ENCODE measurements around the gene CHRNB2. TPM values are rescaled to one million over a fixed set of nuclear protein-coding genes. Genes with fewer than 3 reads are reported as not detected.

CHRNB2 gene
- total and polyA plus RNA-seq, 2 experiments from 2014 or later, result 0.70 TPM; not detected in 1

DNA sequence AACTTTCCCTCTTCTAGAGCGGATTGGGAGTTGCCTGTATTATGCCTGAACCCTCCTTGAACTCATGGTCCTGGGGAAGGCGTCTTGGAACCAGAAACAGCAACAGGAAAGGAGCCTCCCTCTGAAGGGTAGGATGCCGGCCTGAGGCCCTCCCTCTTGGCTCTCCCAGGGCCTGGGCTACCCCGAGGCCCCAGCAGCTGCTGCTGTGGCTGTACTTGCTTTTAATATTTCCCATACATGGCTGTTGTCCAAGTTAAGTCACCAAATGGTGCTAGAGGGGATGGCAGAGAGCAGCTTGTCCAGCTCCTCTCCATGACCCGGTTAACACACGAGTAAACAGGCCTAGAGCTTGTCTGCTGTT is 10.5 kb downstream of the CHRNB2 start:
- Histone ChIP-seq H3K9me3 (ENCODE audit: low read depth) (no peaks in the 10 kb centered on the region), H3K4me3 (no peak overlapping the region), H3K9me2 (replicated peaks; ENCODE audit: insufficient read depth) (no peaks in the 10 kb centered on the region), H2AFZ (no peak overlapping the region), H3K27me3 (no peaks in the 10 kb centered on the region), H3K27ac (no peak overlapping the region), H3K79me2 (no peaks in the 10 kb centered on the region), H3K4me1 (ENCODE audit: insufficient read depth) (no peaks in the 10 kb centered on the region), H4K20me1 (ENCODE audit: insufficient read depth, poor library complexity, severe bottlenecking) (no peaks in the 10 kb centered on the region), H3K4me2 (no peak overlapping the region), H3K36me3 (replicated peaks; ENCODE audit: insufficient read depth, low read depth) (no peaks in the 10 kb centered on the region)
- TF ChIP-seq, protein P1, sequence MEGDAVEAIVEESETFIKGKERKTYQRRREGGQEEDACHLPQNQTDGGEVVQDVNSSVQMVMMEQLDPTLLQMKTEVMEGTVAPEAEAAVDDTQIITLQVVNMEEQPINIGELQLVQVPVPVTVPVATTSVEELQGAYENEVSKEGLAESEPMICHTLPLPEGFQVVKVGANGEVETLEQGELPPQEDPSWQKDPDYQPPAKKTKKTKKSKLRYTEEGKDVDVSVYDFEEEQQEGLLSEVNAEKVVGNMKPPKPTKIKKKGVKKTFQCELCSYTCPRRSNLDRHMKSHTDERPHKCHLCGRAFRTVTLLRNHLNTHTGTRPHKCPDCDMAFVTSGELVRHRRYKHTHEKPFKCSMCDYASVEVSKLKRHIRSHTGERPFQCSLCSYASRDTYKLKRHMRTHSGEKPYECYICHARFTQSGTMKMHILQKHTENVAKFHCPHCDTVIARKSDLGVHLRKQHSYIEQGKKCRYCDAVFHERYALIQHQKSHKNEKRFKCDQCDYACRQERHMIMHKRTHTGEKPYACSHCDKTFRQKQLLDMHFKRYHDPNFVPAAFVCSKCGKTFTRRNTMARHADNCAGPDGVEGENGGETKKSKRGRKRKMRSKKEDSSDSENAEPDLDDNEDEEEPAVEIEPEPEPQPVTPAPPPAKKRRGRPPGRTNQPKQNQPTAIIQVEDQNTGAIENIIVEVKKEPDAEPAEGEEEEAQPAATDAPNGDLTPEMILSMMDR (IDR thresholded peaks at IDR 0.05; ENCODE audit: poor library complexity), result no peak
- TF ChIP-seq EZH2phosphoT487 (IDR thresholded peaks at IDR 0.05; ENCODE audit: low read depth, severe bottlenecking, unreplicated experiment) (no peak), EZH2 (IDR thresholded peaks at IDR 0.05; ENCODE audit: borderline replicate concordance) (no peak)
- 88% methylated on average over 6 of the region's 6 CpGs for WGBS (ENCODE audit: low lambda C conversion rate, missing lambda C conversion rate)
- no peak for DNase-seq (ENCODE audit: low spot score)

DNA sequence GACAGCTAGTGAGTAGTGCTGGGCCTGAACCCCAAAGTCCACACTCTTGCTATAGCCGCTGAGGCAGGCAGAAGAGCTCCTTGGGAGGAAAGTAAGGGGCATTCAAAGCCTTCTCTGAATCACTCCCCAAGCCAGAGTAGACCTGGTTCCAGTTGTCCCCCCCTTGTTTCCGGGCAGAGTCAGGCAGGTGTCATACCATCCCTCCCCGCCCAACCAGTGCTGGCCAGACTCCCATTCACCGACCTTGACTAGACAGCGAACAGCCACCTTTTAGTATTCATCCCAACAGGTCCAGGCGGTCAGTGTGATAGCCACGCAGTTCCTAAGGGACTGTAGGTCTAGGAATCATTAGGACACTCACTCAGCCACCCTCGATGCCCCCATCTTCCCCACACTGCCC is 11.8 kb downstream of the CHRNB2 start:
- Histone ChIP-seq H3K27ac (no peak overlapping the region), H4K20me1 (ENCODE audit: insufficient read depth, poor library complexity, severe bottlenecking) (no peaks in the 10 kb centered on the region), H3K9me2 (replicated peaks; ENCODE audit: insufficient read depth) (no peaks in the 10 kb centered on the region), H3K27me3 (no peaks in the 10 kb centered on the region), H2AFZ (no peak overlapping the region), H3K36me3 (replicated peaks; ENCODE audit: insufficient read depth, low read depth) (no peaks in the 10 kb centered on the region), H3K4me1 (ENCODE audit: insufficient read depth) (no peaks in the 10 kb centered on the region), H3K9me3 (ENCODE audit: low read depth) (no peaks in the 10 kb centered on the region), H3K4me3 (no peak overlapping the region), H3K4me2 (no peak overlapping the region), H3K79me2 (no peaks in the 10 kb centered on the region)
- TF ChIP-seq EZH2phosphoT487 (IDR thresholded peaks at IDR 0.05; ENCODE audit: low read depth, severe bottlenecking, unreplicated experiment) (no peak), EZH2 (IDR thresholded peaks at IDR 0.05; ENCODE audit: borderline replicate concordance) (no peak)
- TF ChIP-seq, protein P1 (IDR thresholded peaks at IDR 0.05; ENCODE audit: poor library complexity), result no peak
- 98% methylated on average over 8 of the region's 8 CpGs for WGBS (ENCODE audit: low lambda C conversion rate, missing lambda C conversion rate)
- DNase-seq (ENCODE audit: low spot score), result no peak

DNA sequence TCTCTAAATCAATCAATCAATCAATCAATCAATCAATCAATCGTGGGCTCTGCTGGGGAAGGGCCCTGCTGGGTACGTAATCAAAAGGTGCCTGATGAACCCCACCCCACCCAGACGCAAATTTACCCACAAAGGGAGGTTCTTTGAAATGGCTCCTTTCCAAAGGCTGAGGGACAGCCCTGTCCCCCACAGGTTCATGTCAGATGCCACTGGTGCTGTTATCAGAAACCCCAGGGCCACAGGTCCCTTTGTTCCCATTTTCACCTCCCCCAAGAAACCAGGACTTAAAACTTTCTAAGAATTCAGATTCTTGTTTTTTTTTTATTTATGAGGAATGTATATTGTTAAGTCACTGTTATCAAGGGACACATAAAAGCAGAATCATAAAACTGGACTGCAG is 14.2 kb downstream of the CHRNB2 start:
- 100% methylated on average over 2 of the region's 3 CpGs for WGBS (ENCODE audit: low lambda C conversion rate, missing lambda C conversion rate)
- no peak overlapping the region for H3K27ac ChIP-seq
- no peak for TF ChIP-seq EZH2 (IDR thresholded peaks at IDR 0.05; ENCODE audit: borderline replicate concordance)
- TF ChIP-seq, protein P1 (IDR thresholded peaks at IDR 0.05; ENCODE audit: poor library complexity), result no peak
- TF ChIP-seq EZH2phosphoT487 (IDR thresholded peaks at IDR 0.05; ENCODE audit: low read depth, severe bottlenecking, unreplicated experiment), result no peak

DNA sequence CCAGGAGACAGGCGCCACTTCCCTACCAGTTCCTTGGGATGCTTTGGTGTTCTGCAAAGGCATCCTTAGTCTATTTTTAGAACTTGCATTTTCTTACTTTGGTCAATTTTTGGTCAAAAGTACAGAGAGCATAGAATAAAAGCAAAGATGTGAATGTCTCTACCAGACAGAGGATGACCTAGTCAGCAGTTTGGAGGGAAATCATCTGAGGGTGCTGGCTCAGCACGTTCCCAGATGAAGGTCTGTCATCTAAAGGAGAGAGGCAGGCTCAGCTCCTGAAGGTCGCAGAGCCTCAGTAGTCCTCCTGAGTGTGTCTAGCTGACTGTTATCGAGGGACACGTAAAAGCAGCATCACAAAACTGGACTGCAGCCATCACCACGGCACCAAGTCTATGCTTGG is 15.3 kb downstream of the CHRNB2 start:
- no peak for DNase-seq (ENCODE audit: low spot score)

More for the DNA sequence above, 14.2 kb downstream of the CHRNB2 start:
- H3K27me3 ChIP-seq, result no peaks in the 10 kb centered on the region
- H3K79me2 ChIP-seq, result no peaks in the 10 kb centered on the region
- H3K4me1 ChIP-seq (ENCODE audit: insufficient read depth), result no peaks in the 10 kb centered on the region
- no peak for DNase-seq (ENCODE audit: low spot score)
- H4K20me1 ChIP-seq (ENCODE audit: insufficient read depth, poor library complexity, severe bottlenecking), result no peaks in the 10 kb centered on the region
- no peak overlapping the region for H3K4me2 ChIP-seq
- H2AFZ ChIP-seq, result no peak overlapping the region
- no peak overlapping the region for H3K4me3 ChIP-seq
- H3K9me2 ChIP-seq (replicated peaks; ENCODE audit: insufficient read depth), result no peaks in the 10 kb centered on the region
- no peaks in the 10 kb centered on the region for H3K9me3 ChIP-seq (ENCODE audit: low read depth)
- H3K36me3 ChIP-seq (replicated peaks; ENCODE audit: insufficient read depth, low read depth), result no peaks in the 10 kb centered on the region

More for the DNA sequence above, 15.3 kb downstream of the CHRNB2 start:
- Histone ChIP-seq H3K27ac (no peak overlapping the region), H3K9me3 (ENCODE audit: low read depth) (no peaks in the 10 kb centered on the region), H3K4me3 (no peak overlapping the region), H4K20me1 (ENCODE audit: insufficient read depth, poor library complexity, severe bottlenecking) (no peaks in the 10 kb centered on the region), H3K4me2 (no peak overlapping the region), H3K36me3 (replicated peaks; ENCODE audit: insufficient read depth, low read depth) (no peaks in the 10 kb centered on the region), H3K79me2 (no peaks in the 10 kb centered on the region), H3K9me2 (replicated peaks; ENCODE audit: insufficient read depth) (no peaks in the 10 kb centered on the region), H2AFZ (no peak overlapping the region), H3K4me1 (ENCODE audit: insufficient read depth) (no peaks in the 10 kb centered on the region), H3K27me3 (no peaks in the 10 kb centered on the region)
- WGBS (ENCODE audit: low lambda C conversion rate, missing lambda C conversion rate), result 97% methylated on average over 6 of the region's 6 CpGs
- TF ChIP-seq EZH2 (IDR thresholded peaks at IDR 0.05; ENCODE audit: borderline replicate concordance) (no peak), EZH2phosphoT487 (IDR thresholded peaks at IDR 0.05; ENCODE audit: low read depth, severe bottlenecking, unreplicated experiment) (no peak)
- TF ChIP-seq, protein P1 (IDR thresholded peaks at IDR 0.05; ENCODE audit: poor library complexity), result no peak
